WI38 (cell line): ENCODE data around the gene BDH1.

Experiments used
- H3K4me3 ChIP-seq: 2 replicates; pipeline ENCODE4 v1.5.1; 2011; ENCODE audit warnings: low read depth, mild to moderate bottlenecking, control low read depth, low read length
- TF ChIP-seq, protein P1 (sequence below): IDR thresholded peaks from 2 replicates; pipeline ENCODE4 v1.5.1; 2012; ENCODE audit warnings: low read depth, mild to moderate bottlenecking, control low read depth, low read length

BDH1 gene

GRCh38 chr3:197503652-197504051 lies 52.1 kb downstream of the BDH1 start:
- TF ChIP-seq, protein P1, sequence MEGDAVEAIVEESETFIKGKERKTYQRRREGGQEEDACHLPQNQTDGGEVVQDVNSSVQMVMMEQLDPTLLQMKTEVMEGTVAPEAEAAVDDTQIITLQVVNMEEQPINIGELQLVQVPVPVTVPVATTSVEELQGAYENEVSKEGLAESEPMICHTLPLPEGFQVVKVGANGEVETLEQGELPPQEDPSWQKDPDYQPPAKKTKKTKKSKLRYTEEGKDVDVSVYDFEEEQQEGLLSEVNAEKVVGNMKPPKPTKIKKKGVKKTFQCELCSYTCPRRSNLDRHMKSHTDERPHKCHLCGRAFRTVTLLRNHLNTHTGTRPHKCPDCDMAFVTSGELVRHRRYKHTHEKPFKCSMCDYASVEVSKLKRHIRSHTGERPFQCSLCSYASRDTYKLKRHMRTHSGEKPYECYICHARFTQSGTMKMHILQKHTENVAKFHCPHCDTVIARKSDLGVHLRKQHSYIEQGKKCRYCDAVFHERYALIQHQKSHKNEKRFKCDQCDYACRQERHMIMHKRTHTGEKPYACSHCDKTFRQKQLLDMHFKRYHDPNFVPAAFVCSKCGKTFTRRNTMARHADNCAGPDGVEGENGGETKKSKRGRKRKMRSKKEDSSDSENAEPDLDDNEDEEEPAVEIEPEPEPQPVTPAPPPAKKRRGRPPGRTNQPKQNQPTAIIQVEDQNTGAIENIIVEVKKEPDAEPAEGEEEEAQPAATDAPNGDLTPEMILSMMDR = no peak
- H3K4me3 ChIP-seq = no peak overlapping the region

DNA sequence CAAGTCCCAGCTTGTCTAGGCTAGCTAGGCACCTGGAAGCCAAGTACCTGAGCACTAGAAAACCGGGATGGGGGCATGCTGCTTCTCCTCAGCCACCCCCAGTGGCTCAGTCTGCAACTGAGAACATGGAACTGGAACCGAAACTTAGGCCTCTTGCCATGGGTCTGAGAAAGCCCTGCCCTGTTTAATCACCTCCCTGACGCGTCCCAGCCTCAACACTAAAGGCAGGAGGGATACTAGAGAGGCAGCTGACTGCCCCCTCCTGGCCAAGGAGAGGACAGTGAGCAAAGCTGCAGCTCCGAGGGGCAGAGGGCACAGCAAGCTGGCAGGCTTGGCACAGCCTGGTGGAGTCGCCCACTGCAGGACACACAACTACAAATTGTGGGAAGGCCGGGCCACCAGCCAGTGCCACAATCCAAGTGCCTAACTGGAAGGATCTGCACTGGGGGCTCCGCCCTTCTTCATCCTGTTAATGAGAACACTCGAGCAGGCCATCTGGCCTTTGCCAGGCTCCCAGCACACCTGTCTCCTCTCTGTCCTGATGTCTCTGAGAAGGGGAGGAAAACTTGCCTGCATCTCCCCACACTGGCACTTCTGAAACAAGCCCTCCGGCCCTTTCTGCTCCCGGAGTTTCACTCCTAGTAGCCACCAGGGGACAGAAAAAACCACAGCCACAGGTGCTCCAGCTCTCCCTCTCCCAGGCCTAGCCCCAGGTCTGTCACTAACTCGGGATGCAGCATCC lies 53.7 kb downstream of the BDH1 start:
- TF ChIP-seq, protein P1 = peak; percentile 35; the same call in 1 of the 2 replicates
- no peak overlapping the region for H3K4me3 ChIP-seq

GRCh38 chr3:197501496-197501878 lies 54.3 kb downstream of the BDH1 start:
- H3K4me3 ChIP-seq = no peak overlapping the region
- TF ChIP-seq, protein P1 = no peak

- TF ChIP-seq, protein P1 = no peak
- no peak overlapping the region for H3K4me3 ChIP-seq
These were observed 55.0 kb downstream of the BDH1 start for GRCh38 chr3:197500812-197501211.

GRCh38 chr3:197499427-197499826 lies 56.3 kb downstream of the BDH1 start:
- H3K4me3 ChIP-seq = no peak overlapping the region
- TF ChIP-seq, protein P1 = no peak

DNA sequence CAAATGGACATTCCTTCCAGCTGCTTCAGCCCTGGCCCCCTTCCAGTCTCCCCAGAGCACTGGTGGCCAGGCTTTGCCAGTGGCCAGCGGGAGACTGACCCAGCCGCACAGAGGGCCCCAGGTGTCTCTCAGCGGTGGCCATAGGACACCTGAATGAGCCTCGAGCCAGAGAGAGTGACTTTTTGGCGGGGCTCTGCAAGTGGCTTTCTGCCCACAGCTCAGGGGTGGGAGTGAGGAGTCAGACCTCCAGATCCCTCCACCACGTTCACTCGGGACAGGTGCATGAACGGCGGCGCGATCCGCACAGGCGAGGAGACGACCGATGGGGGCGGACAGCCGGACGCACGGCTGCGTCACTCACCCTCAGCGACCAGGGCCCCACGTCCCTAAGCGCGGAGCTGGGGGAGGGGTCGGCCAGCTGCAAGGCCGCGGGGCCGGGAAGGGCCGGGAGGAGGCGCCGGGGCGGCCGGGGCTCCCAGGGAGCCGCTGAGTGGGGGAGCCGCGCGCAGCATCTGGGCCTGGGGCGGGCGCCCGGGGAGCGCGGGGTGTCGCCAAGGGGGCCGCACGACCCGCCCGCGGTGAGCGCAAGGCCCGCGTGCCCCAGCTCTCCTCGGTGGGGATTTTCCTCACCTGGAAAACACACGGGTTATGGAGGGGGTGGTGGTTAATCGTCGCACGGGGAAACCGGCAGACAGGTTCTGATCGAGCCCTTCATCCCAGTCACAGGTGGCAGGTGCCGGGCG lies 57.1 kb downstream of the BDH1 start:
- H3K4me3 ChIP-seq = no peak overlapping the region
- TF ChIP-seq, protein P1 = no peak

DNA sequence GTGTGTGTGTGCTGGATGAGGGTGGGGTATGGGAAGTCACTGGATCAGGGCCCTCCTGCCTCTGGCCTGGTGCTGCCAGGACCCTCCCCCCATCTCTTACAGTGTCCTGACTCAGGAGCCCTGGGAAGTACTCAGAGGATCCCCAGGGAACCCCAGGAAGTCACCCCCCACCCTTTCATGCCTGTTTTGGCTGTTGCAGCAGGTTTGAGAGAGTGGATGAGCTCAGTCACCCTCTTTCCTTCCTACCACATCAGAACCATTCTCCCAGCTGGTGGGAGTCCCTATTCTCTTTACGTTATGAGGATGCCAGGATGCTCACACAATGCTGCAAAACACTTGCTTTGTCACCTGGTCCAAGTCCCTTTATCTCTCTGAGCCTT lies 59.0 kb downstream of the BDH1 start:
- TF ChIP-seq, protein P1 = no peak
- H3K4me3 ChIP-seq = no peak overlapping the region
